ENCODE measurements around the gene BCAN. TPM values are rescaled to one million over a fixed set of nuclear protein-coding genes. Genes with fewer than 3 reads are reported as not detected.

The BCAN gene
- total RNA-seq, 1 donor from 2014 or later, result not detected

DNA sequence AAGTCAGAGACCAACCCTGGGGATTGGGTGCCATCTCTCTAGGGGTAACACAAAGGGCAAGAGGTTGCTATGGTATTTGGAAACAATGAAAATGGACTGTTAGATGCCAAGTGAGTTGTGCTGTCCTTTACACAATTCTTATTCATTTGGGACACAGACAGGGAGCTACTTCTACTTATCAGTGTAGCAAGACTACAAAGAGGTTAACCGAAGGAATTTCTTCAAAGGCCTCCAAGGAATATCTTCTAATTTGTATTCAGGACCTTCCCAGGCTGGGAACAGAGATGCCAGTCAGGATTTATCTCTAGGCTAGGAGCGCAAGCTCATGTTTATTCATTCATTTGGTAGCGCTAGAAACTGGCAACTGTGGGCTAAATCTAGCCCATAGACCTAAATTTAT lies 47.7 kb upstream of the BCAN start:
- no peak overlapping the region for H3K4me3 ChIP-seq
- no peak overlapping the region for H3K27ac ChIP-seq
- no peaks in the 10 kb centered on the region for H3K27me3 ChIP-seq
- H3K36me3 ChIP-seq, result peaks cover 3 to 40% of the 10 kb centered on the region in 2 donors
- H3K9me3 ChIP-seq, result no peaks in the 10 kb centered on the region
- no peak for DNase-seq (ENCODE audit: low spot score in 2 of 2)
- TF ChIP-seq, protein P1, sequence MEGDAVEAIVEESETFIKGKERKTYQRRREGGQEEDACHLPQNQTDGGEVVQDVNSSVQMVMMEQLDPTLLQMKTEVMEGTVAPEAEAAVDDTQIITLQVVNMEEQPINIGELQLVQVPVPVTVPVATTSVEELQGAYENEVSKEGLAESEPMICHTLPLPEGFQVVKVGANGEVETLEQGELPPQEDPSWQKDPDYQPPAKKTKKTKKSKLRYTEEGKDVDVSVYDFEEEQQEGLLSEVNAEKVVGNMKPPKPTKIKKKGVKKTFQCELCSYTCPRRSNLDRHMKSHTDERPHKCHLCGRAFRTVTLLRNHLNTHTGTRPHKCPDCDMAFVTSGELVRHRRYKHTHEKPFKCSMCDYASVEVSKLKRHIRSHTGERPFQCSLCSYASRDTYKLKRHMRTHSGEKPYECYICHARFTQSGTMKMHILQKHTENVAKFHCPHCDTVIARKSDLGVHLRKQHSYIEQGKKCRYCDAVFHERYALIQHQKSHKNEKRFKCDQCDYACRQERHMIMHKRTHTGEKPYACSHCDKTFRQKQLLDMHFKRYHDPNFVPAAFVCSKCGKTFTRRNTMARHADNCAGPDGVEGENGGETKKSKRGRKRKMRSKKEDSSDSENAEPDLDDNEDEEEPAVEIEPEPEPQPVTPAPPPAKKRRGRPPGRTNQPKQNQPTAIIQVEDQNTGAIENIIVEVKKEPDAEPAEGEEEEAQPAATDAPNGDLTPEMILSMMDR (IDR thresholded peaks at IDR 0.05), result no peak
- peaks cover 4 to 10% of the 10 kb centered on the region in 2 donors for H3K4me1 ChIP-seq
- intact Hi-C loops (cut with DNase I), result no loop called here

DNA sequence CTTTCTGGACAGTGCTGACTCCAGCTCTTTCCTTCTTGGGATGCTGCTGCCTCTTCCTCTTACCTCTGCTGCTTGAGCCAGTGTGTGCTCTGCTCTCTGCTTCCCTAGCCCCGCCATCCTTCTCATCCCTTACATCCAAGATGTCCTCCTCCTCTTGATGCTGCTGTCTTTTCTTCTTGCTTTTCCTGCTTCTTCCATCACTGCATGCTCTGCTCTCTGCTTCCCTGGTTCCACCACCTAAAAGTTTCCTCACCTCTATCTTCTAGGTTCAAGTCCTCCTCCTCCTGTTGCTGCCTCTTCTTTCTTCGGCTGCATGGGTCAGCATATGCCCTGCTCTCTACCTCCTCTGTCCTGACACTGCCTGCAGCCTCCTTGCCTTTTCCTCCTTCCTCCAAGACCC lies 46.9 kb upstream of the BCAN start:
- Histone ChIP-seq H3K4me3 (no peak overlapping the region), H3K4me1 (peaks cover 4 to 10% of the 10 kb centered on the region in 2 donors), H3K27ac (no peak overlapping the region), H3K9me3 (no peaks in the 10 kb centered on the region), H3K27me3 (no peaks in the 10 kb centered on the region), H3K36me3 (peaks cover 3 to 40% of the 10 kb centered on the region in 2 donors)
- no peak for DNase-seq (ENCODE audit: low spot score in 2 of 2)
- intact Hi-C loops (cut with DNase I), result no loop called here
- TF ChIP-seq, protein P1 (IDR thresholded peaks at IDR 0.05), result no peak

- DNase-seq (ENCODE audit: low spot score in 2 of 2), result no peak
- Histone ChIP-seq H3K4me3 (no peak overlapping the region), H3K27me3 (no peaks in the 10 kb centered on the region), H3K9me3 (no peaks in the 10 kb centered on the region), H3K27ac (no peak overlapping the region), H3K4me1 (peaks cover 7 to 16% of the 10 kb centered on the region in 2 donors), H3K36me3 (peaks cover 3 to 40% of the 10 kb centered on the region in 2 donors)
- TF ChIP-seq, protein P1 (IDR thresholded peaks at IDR 0.05), result no peak
- intact Hi-C loops (cut with DNase I), result no loop called here
Measured at GRCh38 chr1:156596426-156596825, 45.5 kb upstream of the BCAN start.

GRCh38 chr1:156598125-156598524 lies 43.8 kb upstream of the BCAN start:
- TF ChIP-seq, protein P1 (IDR thresholded peaks at IDR 0.05), result no peak
- Histone ChIP-seq H3K4me3 (no peak overlapping the region), H3K9me3 (no peaks in the 10 kb centered on the region), H3K27me3 (no peaks in the 10 kb centered on the region), H3K4me1 (peaks cover 6 to 13% of the 10 kb centered on the region in 2 donors), H3K27ac (no peak overlapping the region), H3K36me3 (peaks cover 3 to 40% of the 10 kb centered on the region in 2 donors)
- DNase-seq (ENCODE audit: low spot score in 2 of 2), result no peak
- intact Hi-C loops (cut with DNase I), result no loop called here

DNA sequence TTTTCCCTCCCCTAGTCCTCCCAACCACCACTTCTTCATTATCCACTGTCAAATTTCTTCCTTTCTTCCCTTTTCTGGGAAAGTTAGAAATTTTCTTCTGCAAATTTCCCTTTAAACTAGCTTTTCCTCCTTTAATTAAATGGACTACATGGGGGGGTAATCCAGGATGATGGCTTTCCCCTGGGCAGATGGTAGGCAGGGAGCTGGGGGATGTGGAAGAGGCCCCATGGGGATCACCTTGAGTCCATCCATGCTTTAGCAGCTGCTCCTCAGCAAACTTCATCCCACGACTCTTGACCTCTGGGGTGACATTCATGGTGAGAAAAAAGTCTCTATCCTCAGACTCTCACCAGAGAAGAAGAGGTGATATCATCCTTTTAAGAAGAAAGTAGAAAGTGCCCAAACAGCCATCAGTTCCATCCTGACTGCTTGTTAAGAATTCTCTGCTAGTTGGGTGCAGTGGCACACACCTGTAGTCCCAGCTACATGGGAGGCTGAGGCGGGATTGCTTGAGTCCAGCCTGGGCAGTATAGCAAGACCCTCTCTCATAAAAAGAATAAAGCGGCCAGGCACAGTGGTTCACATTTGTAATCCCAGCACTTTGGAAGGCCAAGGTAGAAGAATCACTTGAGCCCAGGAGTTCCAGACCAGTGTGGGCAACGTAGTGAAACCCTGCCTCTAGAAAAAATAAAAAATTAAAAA lies 43.0 kb upstream of the BCAN start:
- Histone ChIP-seq H3K27me3 (no peaks in the 10 kb centered on the region), H3K27ac (no peak overlapping the region), H3K9me3 (no peaks in the 10 kb centered on the region), H3K4me1 (peaks cover 6 to 13% of the 10 kb centered on the region in 2 donors), H3K4me3 (no peak overlapping the region), H3K36me3 (peaks cover 3 to 38% of the 10 kb centered on the region in 2 donors)
- no peak for DNase-seq (ENCODE audit: low spot score in 2 of 2)
- intact Hi-C loops (cut with DNase I), result no loop called here
- TF ChIP-seq, protein P1 (IDR thresholded peaks at IDR 0.05), result no peak
